H9 (cell line): Measurements from ENCODE around the gene GAK. TPM values are rescaled to one million over a fixed set of nuclear protein-coding genes. Genes with fewer than 3 reads are reported as not detected.

Experiments used
- DNase-seq: peaks from one replicate; pipeline ENCODE4 v3.0.0-alpha.2; 2017
- H2AFZ ChIP-seq: one replicate; pipeline ENCODE4 v1.6.1; 2013; ENCODE audit warnings: mild to moderate bottlenecking, low read length, control low read depth, moderate library complexity
- H2AK5ac ChIP-seq: 2 replicates; pipeline ENCODE4 v1.6.1; 2013; ENCODE audit warnings: low read length, control low read depth, mixed read lengths; ENCODE audit not compliant: insufficient read length
- H2BK120ac ChIP-seq: one replicate; pipeline ENCODE4 v1.6.1; 2013; ENCODE audit warnings: low read depth, mild to moderate bottlenecking, low read length, control low read depth, inconsistent platforms; ENCODE audit not compliant: poor library complexity, severe bottlenecking
- H2BK12ac ChIP-seq: 2 replicates; pipeline ENCODE4 v1.6.1; 2013; ENCODE audit warnings: low read length, control low read depth, mixed read lengths, low read depth; ENCODE audit not compliant: insufficient read length
- H2BK15ac ChIP-seq: 2 replicates; pipeline ENCODE4 v1.6.1; 2013; ENCODE audit warnings: low read depth, low read length, control low read depth
- H2BK20ac ChIP-seq: one replicate; pipeline ENCODE4 v1.6.1; 2013; ENCODE audit warnings: low read depth, mild to moderate bottlenecking, low read length, control low read depth, inconsistent platforms; ENCODE audit not compliant: poor library complexity, severe bottlenecking
- H2BK5ac ChIP-seq: 2 replicates; pipeline ENCODE4 v1.6.1; 2013; ENCODE audit warnings: low read length, control low read depth, mixed read lengths; ENCODE audit not compliant: insufficient read length
- H3K14ac ChIP-seq: 2 replicates; pipeline ENCODE4 v1.6.1; 2013; ENCODE audit warnings: low read length, control low read depth; ENCODE audit not compliant: insufficient read depth
- H3K18ac ChIP-seq: 2 replicates; pipeline ENCODE4 v1.6.1; 2013; ENCODE audit warnings: low read depth, mild to moderate bottlenecking, mixed read lengths, low read length, control low read depth; ENCODE audit not compliant: insufficient read length
- H3K23ac ChIP-seq: 2 replicates; pipeline ENCODE4 v1.6.1; 2013; ENCODE audit warnings: low read length, control low read depth, mixed read lengths, low read depth; ENCODE audit not compliant: insufficient read length
- H3K23me2 ChIP-seq: 2 replicates; pipeline ENCODE4 v1.6.1; 2013; ENCODE audit warnings: low read depth, mild to moderate bottlenecking, mixed read lengths, low read length, control low read depth; ENCODE audit not compliant: insufficient read length, poor library complexity, severe bottlenecking
- H3K27ac ChIP-seq: 2 replicates; pipeline ENCODE4 v1.5.1; 2013; ENCODE audit warnings: low read length, control low read depth, mixed read lengths, low read depth; ENCODE audit not compliant: insufficient read length
- H3K27me3 ChIP-seq: 2 replicates; pipeline ENCODE4 v1.6.1; 2013; ENCODE audit warnings: low read length, control low read depth, inconsistent platforms; ENCODE audit not compliant: insufficient read depth
- H3K4ac ChIP-seq: 2 replicates; pipeline ENCODE4 v1.6.1; 2013; ENCODE audit warnings: low read depth, mild to moderate bottlenecking, control low read depth, inconsistent platforms, low read length, moderate library complexity
- H3K4me1 ChIP-seq: 2 replicates; pipeline ENCODE4 v1.6.1; 2013; ENCODE audit warnings: low read length, control low read depth, inconsistent platforms; ENCODE audit not compliant: insufficient read depth
- H3K4me2 ChIP-seq: 2 replicates; pipeline ENCODE4 v1.6.1; 2013; ENCODE audit warnings: low read length, control low read depth, mixed read lengths; ENCODE audit not compliant: insufficient read length, insufficient read depth
- H3K56ac ChIP-seq: 2 replicates; pipeline ENCODE4 v1.6.1; 2013; ENCODE audit warnings: low read depth, mild to moderate bottlenecking, mixed read lengths, low read length, control low read depth; ENCODE audit not compliant: insufficient read length
- H3K79me1 ChIP-seq: 2 replicates; pipeline ENCODE4 v1.6.1; 2013; ENCODE audit warnings: low read depth, mild to moderate bottlenecking, moderate library complexity, low read length, control low read depth, inconsistent platforms; ENCODE audit not compliant: insufficient read depth, poor library complexity, severe bottlenecking
- H3K79me2 ChIP-seq: 2 replicates; pipeline ENCODE4 v1.6.1; 2013; ENCODE audit warnings: low read length, control low read depth, inconsistent platforms; ENCODE audit not compliant: insufficient read depth
- H3K9ac ChIP-seq: 2 replicates; pipeline ENCODE4 v1.6.1; 2013; ENCODE audit warnings: low read length, control low read depth, mixed read lengths; ENCODE audit not compliant: insufficient read length; ENCODE audit errors: extremely low read depth
- H3K9me3 ChIP-seq: one replicate; pipeline ENCODE4 v1.6.1; 2013; ENCODE audit warnings: low read depth, low read length, inconsistent platforms; ENCODE audit not compliant: control insufficient read depth
- H3T11ph ChIP-seq: one replicate; pipeline ENCODE4 v1.6.1; 2013; ENCODE audit warnings: mild to moderate bottlenecking, low read length, control low read depth, inconsistent platforms
- H4K20me1 ChIP-seq: one replicate; pipeline ENCODE4 v1.6.1; 2013; ENCODE audit not compliant: control insufficient read depth, insufficient read length, insufficient read depth
- H4K5ac ChIP-seq: 2 replicates; pipeline ENCODE4 v1.6.1; 2013; ENCODE audit warnings: low read depth, mild to moderate bottlenecking, mixed read lengths, low read length, control low read depth; ENCODE audit not compliant: insufficient read length
- H4K8ac ChIP-seq: replicated peaks from 2 replicates; pipeline ENCODE4 v1.6.1; 2013; ENCODE audit warnings: low read length, control low read depth, mixed read lengths, low read depth; ENCODE audit not compliant: insufficient read length
- H4K91ac ChIP-seq: 2 replicates; pipeline ENCODE4 v1.6.1; 2013; ENCODE audit warnings: low read depth, mild to moderate bottlenecking, moderate library complexity, mixed read lengths, low read length, control low read depth; ENCODE audit not compliant: insufficient read length
- H3K27ac Mint-ChIP-seq, 3 experiments: 2 replicates in 2 of 3; 3 replicates in 1 of 3; pipeline ENCODE4 v1.8.0; 2020 to 2021; ENCODE audit warnings: mixed read lengths in 3 of 3, mild to moderate bottlenecking in 1 of 3, moderate library complexity in 1 of 3
- H3K27me3 Mint-ChIP-seq: 2 replicates; pipeline ENCODE4 v1.8.0; 2021; ENCODE audit warnings: low read depth, mild to moderate bottlenecking, moderate library complexity, mixed read lengths
- H3K36me3 Mint-ChIP-seq, 3 experiments: 2 replicates in 2 of 3; 3 replicates in 1 of 3; pipeline ENCODE4 v1.8.0; 2020 to 2021; ENCODE audit warnings: low read depth in 3 of 3, mixed read lengths in 3 of 3; ENCODE audit not compliant: insufficient read depth in 1 of 3
- H3K4me1 Mint-ChIP-seq, 2 experiments: 2 replicates each; pipeline ENCODE4 v1.8.0; 2020; ENCODE audit warnings: mixed read lengths in 2 of 2
- H3K4me3 Mint-ChIP-seq, 2 experiments: 2 replicates in 1 of 2; 3 replicates in 1 of 2; pipeline ENCODE4 v1.8.0; 2020 to 2021; ENCODE audit warnings: mild to moderate bottlenecking in 2 of 2, mixed read lengths in 2 of 2, moderate library complexity in 1 of 2
- H3K9me3 Mint-ChIP-seq, 2 experiments: 2 replicates in 1 of 2; 3 replicates in 1 of 2; pipeline ENCODE4 v1.8.0; 2020; ENCODE audit warnings: mild to moderate bottlenecking in 2 of 2, mixed read lengths in 2 of 2, moderate library complexity in 1 of 2
- CTCF ChIP-seq: fragments of 200-600 bp; sonication (generic); conservative IDR thresholded peaks from 3 replicates; pipeline ENCODE4 v1.8.0; 2021; ENCODE audit warnings: antibody characterized with exemption, mild to moderate bottlenecking
- WGBS: extraction: QIAGEN DNeasy Blood & Tissue Kit; methylation state at CpG from one replicate; pipeline ENCODE4 v1.1.7; 2013; ENCODE audit warnings: missing lambda C conversion rate, low lambda C conversion rate, mixed read lengths; ENCODE audit not compliant: insufficient read length; ENCODE audit errors: extremely low coverage; 5-methylcytosine and 5-hydroxymethylcytosine counted together
- total RNA-seq: library from RNA; stranded (reverse); gene quantifications from 2 replicates; pipeline ENCODE4 v1.2.1, GENCODE V29; 2021

GAK gene
- total RNA-seq, 1 experiment from 2014 or later: 80.7 TPM

DNA sequence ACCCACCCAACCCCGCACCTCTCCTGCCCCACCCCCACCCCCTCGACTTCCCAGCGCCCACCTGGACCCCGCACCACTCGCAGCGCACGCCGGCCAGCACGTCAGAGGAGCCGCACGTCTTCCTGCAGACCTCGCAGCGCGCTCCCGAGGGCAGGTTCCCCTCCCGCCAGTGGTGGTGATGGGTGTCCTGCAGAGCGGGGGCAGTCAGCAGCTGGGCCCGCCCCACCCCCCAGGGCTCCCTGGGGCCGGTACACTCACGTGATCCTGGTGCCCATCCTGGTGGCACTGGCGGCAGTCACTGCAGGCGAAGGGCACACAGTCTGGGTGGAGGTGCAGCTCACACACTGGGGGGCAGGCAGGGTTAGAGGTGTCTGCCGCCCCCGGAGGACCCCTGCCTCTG, 36.1 kb upstream of the GAK start:
- Histone ChIP-seq H3K27me3 (peaks cover 3% of the 10 kb centered on the region; the same call in 1 of the 2 replicates), H3K4me1 (no peaks in the 10 kb centered on the region), H3K79me1 (no peaks in the 10 kb centered on the region), H2BK12ac (no peak overlapping the region), H3K9me3 (no peaks in the 10 kb centered on the region), H3K27ac (no peak overlapping the region), H4K91ac (no peak overlapping the region), H3K9ac (no peak overlapping the region), H3K79me2 (no peaks in the 10 kb centered on the region), H2AFZ (no peak overlapping the region), H2BK20ac (no peak overlapping the region), H3T11ph (no peak overlapping the region), H4K5ac (no peak overlapping the region), H3K56ac (no peak overlapping the region), H3K4ac (no peak overlapping the region), H3K14ac (no peak overlapping the region; the same call in 1 of the 2 replicates), H3K18ac (no peak overlapping the region), H2BK120ac (no peak overlapping the region), H4K8ac (no peak overlapping the region), H3K23me2 (peaks cover 5% of the 10 kb centered on the region), H2BK15ac (no peak overlapping the region), H3K23ac (no peak overlapping the region), H2AK5ac (no peak overlapping the region), H3K4me2 (peak overlapping the region; percentile 17), H4K20me1 (no peaks in the 10 kb centered on the region), H2BK5ac (no peak overlapping the region)
- no CpG with 5 or more reads among the region's 24 CpGs for whole genome bisulfite sequencing
- Mint-ChIP-seq H3K27ac (no peak overlapping the region), H3K4me3 (0 out of 5 replicates have a peak overlapping the region, but pooled peaks of 1 of the 2 experiments have one; percentile 23), H3K9me3 (no peaks in the 10 kb centered on the region), H3K36me3 (no peaks in the 10 kb centered on the region), H3K4me1 (peaks cover 0 to 2% of the 10 kb centered on the region in 2 experiments; a peak in 1 of 4 replicates), H3K27me3 (peaks cover 5% of the 10 kb centered on the region)
- no peak for DNase-seq
- no peak for TF ChIP-seq CTCF
